MM.1S (cell line): Measurements from ENCODE around the gene DNAJC24.

Source experiments
- DNase-seq: peaks from one replicate; pipeline ENCODE4 v3.0.0-alpha.2; 2015
- H2AFZ ChIP-seq: fragments of 300-600 bp; sonication (generic); 2 replicates; pipeline ENCODE4 v1.6.0; 2016; ENCODE audit warnings: antibody characterized with exemption, low read length
- H3F3A ChIP-seq: fragments of 300-600 bp; sonication (generic); 2 replicates; pipeline ENCODE4 v1.6.1; 2016; ENCODE audit warnings: mild to moderate bottlenecking, antibody characterized with exemption, low read length, moderate library complexity, mixed read lengths; ENCODE audit not compliant: insufficient read depth
- H3K27ac ChIP-seq: fragments of 300-600 bp; sonication (generic); 2 replicates; pipeline ENCODE4 v1.5.1; 2016; ENCODE audit warnings: mild to moderate bottlenecking, low read length
- H3K27me3 ChIP-seq: fragments of 300-600 bp; sonication (generic); replicated peaks from 2 replicates; pipeline ENCODE4 v1.6.0; 2016; ENCODE audit warnings: low read length; ENCODE audit not compliant: insufficient read depth
- H3K36me3 ChIP-seq: fragments of 300-600 bp; sonication (generic); replicated peaks from 2 replicates; pipeline ENCODE4 v1.6.1; 2016; ENCODE audit warnings: mild to moderate bottlenecking, low read length, mixed read lengths; ENCODE audit not compliant: insufficient read depth
- H3K4me1 ChIP-seq: fragments of 300-600 bp; sonication (generic); 2 replicates; pipeline ENCODE4 v1.6.1; 2016; ENCODE audit warnings: low read length, mixed read lengths
- H3K4me2 ChIP-seq: fragments of 300-600 bp; sonication (generic); 2 replicates; pipeline ENCODE4 v1.6.0; 2016; ENCODE audit warnings: low read depth, low read length
- H3K4me3 ChIP-seq: fragments of 300-600 bp; sonication (generic); 2 replicates; pipeline ENCODE4 v1.5.1; 2016; ENCODE audit warnings: low read length, mixed read lengths
- H3K79me2 ChIP-seq: fragments of 300-600 bp; sonication (generic); 2 replicates; pipeline ENCODE4 v1.6.1; 2016; ENCODE audit warnings: mixed run types, low read length, mixed read lengths
- H3K9ac ChIP-seq: fragments of 300-600 bp; sonication (generic); 2 replicates; pipeline ENCODE4 v1.6.1; 2016; ENCODE audit warnings: low read length, mixed read lengths
- H3K9me2 ChIP-seq: fragments of 300-600 bp; sonication (generic); replicated peaks from 2 replicates; pipeline ENCODE4 v1.6.1; 2016; ENCODE audit warnings: mild to moderate bottlenecking, low read length, mixed read lengths; ENCODE audit not compliant: insufficient read depth
- H3K9me3 ChIP-seq: fragments of 300-600 bp; sonication (generic); replicated peaks from 2 replicates; pipeline ENCODE4 v1.6.1; 2016; ENCODE audit warnings: mild to moderate bottlenecking, low read length, mixed read lengths; ENCODE audit not compliant: insufficient read depth
- H4K20me1 ChIP-seq: fragments of 300-600 bp; sonication (generic); 2 replicates; pipeline ENCODE4 v1.6.1; 2016; ENCODE audit warnings: mild to moderate bottlenecking, low read length, moderate library complexity, mixed read lengths; ENCODE audit not compliant: insufficient read depth
- CTCF ChIP-seq: fragments of 300-600 bp; sonication (generic); IDR thresholded peaks from 2 replicates; pipeline ENCODE4 v1.5.1; 2016; ENCODE audit warnings: antibody characterized with exemption, low read length, mixed read lengths
- EZH2 ChIP-seq: fragments of 300-600 bp; sonication (generic); optimal IDR thresholded peaks from 2 replicates; pipeline ENCODE3; 2017; ENCODE audit warnings: low read depth, mild to moderate bottlenecking, antibody characterized with exemption, low read length, mixed read lengths
- EZH2phosphoT487 ChIP-seq: fragments of 300-600 bp; sonication (generic); IDR thresholded peaks from 2 replicates; pipeline ENCODE4 v1.6.1; 2018; ENCODE audit warnings: antibody characterized with exemption, low read length

Gene DNAJC24

GRCh38 chr11:31449040-31449439, 79.4 kb downstream of the DNAJC24 start:
- Histone ChIP-seq H3K27me3 (no peaks in the 10 kb centered on the region), H3K9me2 (no peaks in the 10 kb centered on the region), H3K9me3 (no peaks in the 10 kb centered on the region), H3K36me3 (no peaks in the 10 kb centered on the region; the same call in 1 of the 2 replicates), H3K4me3 (no peak overlapping the region), H2AFZ (no peak overlapping the region), H3K79me2 (no peaks in the 10 kb centered on the region), H3K27ac (no peak overlapping the region), H3K9ac (no peak overlapping the region), H3K4me2 (no peak overlapping the region), H4K20me1 (no peaks in the 10 kb centered on the region), H3K4me1 (no peaks in the 10 kb centered on the region), H3F3A (no peaks in the 10 kb centered on the region)
- DNase-seq, result no peak
- no peak for TF ChIP-seq EZH2phosphoT487
- TF ChIP-seq CTCF, result no peak
- TF ChIP-seq EZH2, result no peak

GRCh38 chr11:31450841-31451240, 81.2 kb downstream of the DNAJC24 start:
- Histone ChIP-seq H3K9me3 (no peaks in the 10 kb centered on the region), H3K27me3 (no peaks in the 10 kb centered on the region), H3K79me2 (no peaks in the 10 kb centered on the region), H3K27ac (no peak overlapping the region), H3K4me3 (no peak overlapping the region), H3K4me2 (no peak overlapping the region), H3K9me2 (no peaks in the 10 kb centered on the region), H3K4me1 (no peaks in the 10 kb centered on the region), H3K36me3 (no peaks in the 10 kb centered on the region; the same call in 1 of the 2 replicates), H3F3A (no peaks in the 10 kb centered on the region), H2AFZ (no peak overlapping the region), H4K20me1 (no peaks in the 10 kb centered on the region), H3K9ac (no peak overlapping the region)
- TF ChIP-seq EZH2 (no peak), EZH2phosphoT487 (no peak), CTCF (no peak)
- no peak for DNase-seq

- no peak overlapping the region for H2AFZ ChIP-seq
- no peak overlapping the region for H3K4me3 ChIP-seq
- no peak overlapping the region for H3K27ac ChIP-seq
- no peak for DNase-seq
- H4K20me1 ChIP-seq, result no peaks in the 10 kb centered on the region
- H3K9me3 ChIP-seq, result no peaks in the 10 kb centered on the region
- H3K9me2 ChIP-seq, result no peaks in the 10 kb centered on the region
- no peaks in the 10 kb centered on the region for H3K27me3 ChIP-seq
- H3F3A ChIP-seq, result no peaks in the 10 kb centered on the region
- H3K9ac ChIP-seq, result no peak overlapping the region
- no peaks in the 10 kb centered on the region; the same call in 1 of the 2 replicates for H3K36me3 ChIP-seq
- no peaks in the 10 kb centered on the region for H3K79me2 ChIP-seq
- no peaks in the 10 kb centered on the region for H3K4me1 ChIP-seq
- TF ChIP-seq EZH2phosphoT487 (no peak), EZH2 (no peak), CTCF (no peak)
- H3K4me2 ChIP-seq, result no peak overlapping the region
These were observed 85.5 kb downstream of the DNAJC24 start for GRCh38 chr11:31455177-31455576.

- no peak overlapping the region for H3K27ac ChIP-seq
- H3K9me3 ChIP-seq, result no peaks in the 10 kb centered on the region
- H3K4me2 ChIP-seq, result no peak overlapping the region
- no peaks in the 10 kb centered on the region for H3K27me3 ChIP-seq
- H3K36me3 ChIP-seq, result no peaks in the 10 kb centered on the region
- TF ChIP-seq CTCF (no peak), EZH2 (no peak), EZH2phosphoT487 (no peak)
- no peaks in the 10 kb centered on the region for H4K20me1 ChIP-seq
- no peaks in the 10 kb centered on the region for H3K4me1 ChIP-seq
- no peaks in the 10 kb centered on the region for H3K9me2 ChIP-seq
- no peak overlapping the region for H3K9ac ChIP-seq
- H2AFZ ChIP-seq, result no peak overlapping the region
- no peaks in the 10 kb centered on the region for H3F3A ChIP-seq
- H3K4me3 ChIP-seq, result no peak overlapping the region
- DNase-seq, result no peak
- H3K79me2 ChIP-seq, result no peaks in the 10 kb centered on the region
These were observed 94.8 kb downstream of the DNAJC24 start for GRCh38 chr11:31464436-31464835.
